Amygdala (tissue), 56 donors: ENCODE data around the gene MAMLD1.

ENCODE experiments used
- DNase-seq, 56 donors: peaks; one replicate each; lab custom pipeline; 2025; lab: John Stamatoyannopoulos, UW

The MAMLD1 gene

DNA sequence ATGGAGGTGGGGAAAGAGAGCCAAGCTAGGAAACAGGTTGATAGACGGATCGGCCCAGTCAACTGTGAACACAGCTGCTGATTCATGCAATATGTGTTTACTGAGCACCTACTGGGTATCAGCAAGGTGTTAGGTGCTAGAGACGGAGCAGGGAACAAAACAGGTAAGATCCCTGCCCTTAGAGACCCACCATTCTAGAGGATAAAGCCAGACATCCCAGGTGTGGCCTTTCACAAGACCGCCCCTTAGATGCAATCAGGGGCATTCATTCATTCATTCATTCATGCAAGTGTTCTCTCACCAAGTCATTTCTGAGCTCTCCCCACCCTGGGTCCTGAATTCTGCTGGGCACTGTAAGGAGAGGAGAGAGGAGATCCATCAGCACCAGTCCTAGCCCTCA lies 185.1 kb downstream of the MAMLD1 start:
- no peak for DNase-seq

GRCh38 chrX:150548684-150549083 lies 185.6 kb downstream of the MAMLD1 start:
- no peak for DNase-seq

GRCh38 chrX:150551963-150552362 lies 188.8 kb downstream of the MAMLD1 start:
- no peak for DNase-seq

DNA sequence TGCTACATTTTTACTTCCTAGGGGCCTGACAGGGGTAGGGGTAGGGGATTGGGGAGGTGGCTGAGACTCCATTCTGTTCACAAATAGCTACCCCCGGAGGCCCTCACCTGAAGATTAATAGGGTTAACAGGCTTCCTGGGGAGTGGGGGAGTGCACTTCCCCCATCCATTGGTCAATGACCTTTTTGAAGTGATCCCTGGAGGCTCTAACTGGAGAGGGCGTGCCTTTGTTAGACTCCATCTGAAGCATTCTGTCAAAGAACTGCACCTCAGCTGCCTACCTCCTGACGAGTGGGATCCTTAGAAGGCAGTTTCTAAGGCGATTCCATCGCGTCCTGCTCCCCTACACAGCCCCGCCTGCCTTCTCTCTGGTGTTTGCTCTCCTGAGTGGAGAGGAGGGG lies 195.3 kb downstream of the MAMLD1 start:
- DNase-seq, result no peak
